IPS-18c (cell line): ENCODE data around the gene MCF2L2.

ENCODE experiments used
- H3K4me3 ChIP-seq: 2 replicates; pipeline ENCODE4 v1.7.0; 2013; ENCODE audit warnings: low read depth, mild to moderate bottlenecking, low read length, moderate library complexity; ENCODE audit not compliant: insufficient read depth
- H3K9me3 ChIP-seq: one replicate; pipeline ENCODE4 v1.6.1; 2013; ENCODE audit warnings: mild to moderate bottlenecking, low read length, moderate library complexity; ENCODE audit not compliant: control insufficient read depth, insufficient read depth

The MCF2L2 gene

GRCh38 chr3:183298701-183299153 lies 129.7 kb downstream of the MCF2L2 start:
- Histone ChIP-seq H3K9me3 (no peaks in the 10 kb centered on the region), H3K4me3 (no peak overlapping the region; the same call in 1 of the 2 replicates)

GRCh38 chr3:183296944-183297343 lies 131.5 kb downstream of the MCF2L2 start:
- Histone ChIP-seq H3K9me3 (no peaks in the 10 kb centered on the region), H3K4me3 (no peak overlapping the region)

GRCh38 chr3:183295211-183295610 lies 133.2 kb downstream of the MCF2L2 start:
- H3K9me3 ChIP-seq = no peaks in the 10 kb centered on the region
- no peak overlapping the region for H3K4me3 ChIP-seq

- Histone ChIP-seq H3K4me3 (no peak overlapping the region), H3K9me3 (no peaks in the 10 kb centered on the region)
Measured at GRCh38 chr3:183293966-183294365, 134.5 kb downstream of the MCF2L2 start.

GRCh38 chr3:183291497-183292031 lies 136.9 kb downstream of the MCF2L2 start:
- H3K4me3 ChIP-seq = no peak overlapping the region
- no peaks in the 10 kb centered on the region for H3K9me3 ChIP-seq

- no peak overlapping the region for H3K4me3 ChIP-seq
Measured at GRCh38 chr3:183290216-183290615, 138.2 kb downstream of the MCF2L2 start.

GRCh38 chr3:183288117-183288516 lies 140.3 kb downstream of the MCF2L2 start:
- no peak overlapping the region for H3K4me3 ChIP-seq

More at GRCh38 chr3:183290216-183290615, 138.2 kb downstream of the MCF2L2 start:
- H3K9me3 ChIP-seq = no peaks in the 10 kb centered on the region

GRCh38 chr3:183287301-183287971 lies 141.0 kb downstream of the MCF2L2 start:
- H3K9me3 ChIP-seq = no peaks in the 10 kb centered on the region
- no peak overlapping the region for H3K4me3 ChIP-seq

More at GRCh38 chr3:183288117-183288516, 140.3 kb downstream of the MCF2L2 start:
- H3K9me3 ChIP-seq = no peaks in the 10 kb centered on the region

- H3K9me3 ChIP-seq = no peaks in the 10 kb centered on the region
- no peak overlapping the region for H3K4me3 ChIP-seq
Measured at GRCh38 chr3:183285828-183286457, 142.5 kb downstream of the MCF2L2 start.

GRCh38 chr3:183285318-183285717 lies 143.1 kb downstream of the MCF2L2 start:
- Histone ChIP-seq H3K4me3 (no peak overlapping the region), H3K9me3 (no peaks in the 10 kb centered on the region)

GRCh38 chr3:183284570-183284969 lies 143.8 kb downstream of the MCF2L2 start:
- no peak overlapping the region for H3K4me3 ChIP-seq

GRCh38 chr3:183283886-183284285 lies 144.5 kb downstream of the MCF2L2 start:
- no peak overlapping the region for H3K4me3 ChIP-seq

More at GRCh38 chr3:183284570-183284969, 143.8 kb downstream of the MCF2L2 start:
- no peaks in the 10 kb centered on the region for H3K9me3 ChIP-seq

GRCh38 chr3:183281126-183281797 lies 147.2 kb downstream of the MCF2L2 start:
- Histone ChIP-seq H3K9me3 (no peaks in the 10 kb centered on the region), H3K4me3 (no peak overlapping the region)

More at GRCh38 chr3:183283886-183284285, 144.5 kb downstream of the MCF2L2 start:
- H3K9me3 ChIP-seq = no peaks in the 10 kb centered on the region

- no peaks in the 10 kb centered on the region for H3K9me3 ChIP-seq
- no peak overlapping the region for H3K4me3 ChIP-seq
Measured at GRCh38 chr3:183279371-183279770, 149.0 kb downstream of the MCF2L2 start.

GRCh38 chr3:183278479-183279088 lies 149.8 kb downstream of the MCF2L2 start:
- no peaks in the 10 kb centered on the region for H3K9me3 ChIP-seq
- H3K4me3 ChIP-seq = no peak overlapping the region

- no peaks in the 10 kb centered on the region for H3K9me3 ChIP-seq
- no peak overlapping the region for H3K4me3 ChIP-seq
Measured at GRCh38 chr3:183277260-183277659, 151.2 kb downstream of the MCF2L2 start.

GRCh38 chr3:183275937-183276336 lies 152.5 kb downstream of the MCF2L2 start:
- H3K9me3 ChIP-seq = no peaks in the 10 kb centered on the region
- no peak overlapping the region for H3K4me3 ChIP-seq
